PC-3 (cell line): ENCODE data around the gene PAQR3. TPM values are rescaled to one million over a fixed set of nuclear protein-coding genes. Genes with fewer than 3 reads are reported as not detected.

Experiments used
- ATAC-seq: fragments of 200-7000 bp; cut with Tn5 transposase; 2 replicates; pipeline ENCODE4 v1.9.1; 2020; ENCODE audit warnings: mild to moderate bottlenecking, moderate library complexity
- BruUV-seq: library from RNA; stranded (reverse); fragments of 400-500 nt; replicated peaks from 2 replicates; lab custom pipeline; 2021; lab: Mats Ljungman, UMichigan
- CTCF ChIA-PET: fragments of 300-600 bp; sonication (Branson Sonifier 250); formaldehyde crosslinking; loops from one replicate; lab custom pipeline; 2022; ENCODE audit warnings: antibody characterized with exemption; lab: Charles Lee
- POLR2A ChIA-PET: fragments of 300-600 bp; sonication (Branson Sonifier 250); formaldehyde crosslinking; loops from one replicate; lab custom pipeline; 2022; ENCODE audit warnings: antibody characterized with exemption; ENCODE audit not compliant: unreplicated experiment; lab: Charles Lee
- DNase-seq: peaks from one replicate; pipeline ENCODE4 v3.0.0-alpha.2; 2015
- H2AFZ ChIP-seq: fragments of 300-600 bp; sonication (generic); 2 replicates; pipeline ENCODE4 v1.6.0; 2016; ENCODE audit warnings: antibody characterized with exemption, low read length
- H3F3A ChIP-seq: fragments of 300-600 bp; sonication (generic); one replicate; pipeline ENCODE4 v1.6.0; 2017; ENCODE audit warnings: antibody characterized with exemption, low read length, control low read depth, mild to moderate bottlenecking; ENCODE audit not compliant: unreplicated experiment
- H3K27ac ChIP-seq: fragments of 300-600 bp; sonication (generic); 2 replicates; pipeline ENCODE4 v1.5.1; 2016; ENCODE audit warnings: mild to moderate bottlenecking, low read length
- H3K27me3 ChIP-seq: fragments of 300-600 bp; sonication (generic); 2 replicates; pipeline ENCODE4 v1.6.1; 2016; ENCODE audit warnings: low read length, mixed read lengths
- H3K36me3 ChIP-seq: fragments of 300-600 bp; sonication (generic); 2 replicates; pipeline ENCODE4 v1.6.1; 2016; ENCODE audit warnings: low read depth, mixed run types, low read length, mixed read lengths
- H3K4me1 ChIP-seq: fragments of 300-600 bp; sonication (generic); 2 replicates; pipeline ENCODE4 v1.5.1; 2016; ENCODE audit warnings: low read length; ENCODE audit not compliant: insufficient read depth
- H3K4me2 ChIP-seq: fragments of 300-600 bp; sonication (generic); 2 replicates; pipeline ENCODE4 v1.6.0; 2016; ENCODE audit warnings: low read length
- H3K4me3 ChIP-seq: fragments of 300-600 bp; sonication (generic); 2 replicates; pipeline ENCODE4 v1.5.1; 2016; ENCODE audit warnings: mild to moderate bottlenecking, low read length, mixed read lengths
- H3K79me2 ChIP-seq: fragments of 300-600 bp; sonication (generic); 2 replicates; pipeline ENCODE4 v1.6.1; 2017; ENCODE audit warnings: low read length, mixed read lengths
- H3K9ac ChIP-seq: fragments of 300-600 bp; sonication (generic); 2 replicates; pipeline ENCODE4 v1.6.0; 2016; ENCODE audit warnings: mild to moderate bottlenecking, low read length
- H3K9me2 ChIP-seq: fragments of 300-600 bp; sonication (generic); replicated peaks from 2 replicates; pipeline ENCODE4 v1.6.1; 2016; ENCODE audit warnings: mixed run types, low read length, mixed read lengths
- H3K9me3 ChIP-seq: fragments of 300-600 bp; sonication (generic); 2 replicates; pipeline ENCODE4 v1.6.1; 2016; ENCODE audit warnings: low read length, mixed read lengths
- H4K20me1 ChIP-seq: fragments of 300-600 bp; sonication (generic); 2 replicates; pipeline ENCODE4 v1.6.1; 2016; ENCODE audit warnings: low read length, mixed read lengths
- CTCF ChIP-seq: fragments of 300-600 bp; sonication (generic); conservative IDR thresholded peaks from 2 replicates; pipeline ENCODE4 v1.5.1; 2017; ENCODE audit warnings: antibody characterized with exemption, low read depth, mild to moderate bottlenecking, low read length
- EZH2 ChIP-seq: fragments of 300-600 bp; sonication (generic); IDR thresholded peaks from one replicate; pipeline ENCODE4 v1.6.1; 2017; ENCODE audit warnings: antibody characterized with exemption, mild to moderate bottlenecking, low read length; ENCODE audit not compliant: unreplicated experiment
- EZH2phosphoT487 ChIP-seq: fragments of 300-600 bp; sonication (generic); IDR thresholded peaks from 2 replicates; pipeline ENCODE4 v1.6.1; 2018; ENCODE audit warnings: mild to moderate bottlenecking, antibody characterized with exemption, low read length, borderline replicate concordance
- intact Hi-C: fragments of 100-400 bp; cut with micrococcal nuclease; formaldehyde crosslinking; loops from 2 replicates; pipeline ENCODE4 v1.9.0; 2023
- total RNA-seq: library from RNA; depleted of rRNA; stranded (reverse); fragments of >200 nt; gene quantifications from 2 replicates; pipeline ENCODE4 v1.2.3, GENCODE V29; 2014

PAQR3 gene
- total RNA-seq, 1 experiment from 2014 or later, result 16.9 TPM

GRCh38 chr4:78938474-78938867 is 767 bp downstream of the PAQR3 start:
- no peak for TF ChIP-seq EZH2
- no peak for TF ChIP-seq CTCF
- no peak for TF ChIP-seq EZH2phosphoT487
- ChIA-PET POLR2A (interaction anchor here (0.6 kb wide), 2 partner anchors 155 to 1159 kb away, joined by 3 to 5 read pairs; no protein-coding TSS in a partner anchor), CTCF (no interaction called here)
- Histone ChIP-seq H3F3A (no peaks in the 10 kb centered on the region), H3K27me3 (no peaks in the 10 kb centered on the region), H3K4me2 (peak overlapping the region; percentile 93), H3K9me2 (no peaks in the 10 kb centered on the region), H3K9me3 (no peaks in the 10 kb centered on the region), H3K36me3 (no peaks in the 10 kb centered on the region), H3K9ac (peak overlapping the region; percentile 77), H4K20me1 (no peaks in the 10 kb centered on the region), H3K4me3 (peak overlapping the region; percentile 93), H2AFZ (peak overlapping the region; percentile 88), H3K27ac (no peak overlapping the region), H3K4me1 (peaks cover 8% of the 10 kb centered on the region), H3K79me2 (peaks cover 15% of the 10 kb centered on the region; the same call in 1 of the 2 replicates)
- DNase-seq (no peak), ATAC-seq (no peak; the same call in 1 of the 2 replicates)
- BruUV-seq, result TSS peak; percentile 64
- intact Hi-C loops, result no loop called here

- ChIA-PET CTCF (no interaction called here), POLR2A (no interaction called here)
- peak overlapping the region; percentile 93 for H3K4me2 ChIP-seq
- H3K4me3 ChIP-seq, result peak overlapping the region; percentile 93; the same call in 1 of the 2 replicates
- no peaks in the 10 kb centered on the region for H3K36me3 ChIP-seq
- no peaks in the 10 kb centered on the region for H3K9me2 ChIP-seq
- 0 out of 2 replicates have a peak overlapping the region, but pooled peaks have one; percentile 77 for H3K9ac ChIP-seq
- H2AFZ ChIP-seq, result no peak overlapping the region
- peak; percentile 18 for DNase-seq
- H4K20me1 ChIP-seq, result no peaks in the 10 kb centered on the region
- TF ChIP-seq EZH2, result no peak
- no peak for TF ChIP-seq EZH2phosphoT487
- no peak for TF ChIP-seq CTCF
- BruUV-seq, result no TSS peak
- H3K79me2 ChIP-seq, result peaks cover 15% of the 10 kb centered on the region; the same call in 1 of the 2 replicates
- no peaks in the 10 kb centered on the region for H3K9me3 ChIP-seq
- H3K27me3 ChIP-seq, result no peaks in the 10 kb centered on the region
- no peak for ATAC-seq
- H3K27ac ChIP-seq, result no peak overlapping the region
- H3K4me1 ChIP-seq, result peaks cover 8% of the 10 kb centered on the region
- H3F3A ChIP-seq, result no peaks in the 10 kb centered on the region
- intact Hi-C loops, result no loop called here
Observed at GRCh38 chr4:78937837-78938236, 1.4 kb downstream of the PAQR3 start.

GRCh38 chr4:78936989-78937388 is 2.2 kb downstream of the PAQR3 start:
- no peak for DNase-seq
- Histone ChIP-seq H3K27me3 (no peaks in the 10 kb centered on the region), H3K9ac (no peak overlapping the region), H3K79me2 (peaks cover 15% of the 10 kb centered on the region; the same call in 1 of the 2 replicates), H3K4me2 (no peak overlapping the region), H2AFZ (no peak overlapping the region), H3K4me3 (no peak overlapping the region), H3K36me3 (no peaks in the 10 kb centered on the region), H3K9me3 (no peaks in the 10 kb centered on the region), H3F3A (no peaks in the 10 kb centered on the region), H3K27ac (no peak overlapping the region), H3K4me1 (peaks cover 8% of the 10 kb centered on the region), H4K20me1 (no peaks in the 10 kb centered on the region), H3K9me2 (no peaks in the 10 kb centered on the region)
- no TSS peak for BruUV-seq
- no peak for TF ChIP-seq CTCF
- no peak for TF ChIP-seq EZH2
- TF ChIP-seq EZH2phosphoT487, result no peak
- ChIA-PET CTCF (no interaction called here), POLR2A (no interaction called here)
- intact Hi-C loops, result no loop called here
- no peak for ATAC-seq
